ENCODE measurements around the gene SGTA. TPM values are rescaled to one million over a fixed set of nuclear protein-coding genes. Genes with fewer than 3 reads are reported as not detected.
"Not testable (repeated sequence)": the region's sequence is repeated elsewhere in the genome, so short reads cannot be mapped to it uniquely, and the experiment has no call there.

The SGTA gene
- total RNA-seq, 1 donor from 2014 or later: 47.2 TPM

DNA sequence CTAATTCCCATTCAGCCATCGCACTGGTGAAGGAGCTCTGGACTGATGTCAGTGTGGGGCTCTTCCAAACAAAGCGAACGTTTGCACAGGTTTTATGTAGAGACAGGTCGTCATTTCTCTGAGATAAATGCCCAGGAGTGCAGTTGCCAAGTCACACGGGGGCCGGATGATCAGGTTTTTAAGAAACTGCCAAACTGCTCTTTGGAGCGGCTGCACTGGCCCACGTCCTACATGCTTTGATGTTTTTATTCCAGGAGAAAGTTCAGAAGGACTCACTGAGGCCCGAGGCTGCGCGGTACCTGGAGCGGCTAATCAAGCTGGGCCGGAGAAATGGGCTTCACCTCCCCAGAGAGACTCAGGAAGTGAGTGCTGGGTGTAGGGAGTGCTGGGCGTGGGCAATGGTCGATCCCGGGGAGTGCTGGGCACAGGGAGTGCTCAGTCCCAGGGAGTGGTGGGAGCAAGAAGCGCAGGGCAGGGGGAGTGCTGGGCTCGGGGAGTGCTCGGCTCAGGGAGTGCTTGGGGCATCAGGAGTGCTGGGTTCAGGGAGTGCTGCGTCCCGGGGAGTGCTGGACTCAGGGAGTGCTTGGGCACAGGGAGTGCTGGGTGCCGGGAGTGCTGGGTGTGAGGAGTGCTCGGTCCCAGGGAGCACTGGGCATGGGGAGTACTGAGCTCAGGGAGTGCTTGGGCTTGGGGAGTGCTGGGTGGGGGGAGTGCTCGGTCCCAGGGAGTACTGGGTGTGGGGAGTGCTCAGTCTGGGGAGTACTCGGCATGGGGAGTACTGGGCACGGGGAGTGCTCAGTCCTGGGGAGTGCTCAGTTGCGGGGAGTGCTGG lies 13.0 kb upstream of the SGTA start:
- DNase-seq (ENCODE audit: low read depth): no peak

GRCh38 chr19:2793577-2793976 lies 10.5 kb upstream of the SGTA start:
- DNase-seq (ENCODE audit: low read depth): no peak

- DNase-seq (ENCODE audit: low read depth): no peak
Measured at GRCh38 chr19:2793126-2793525, 10.1 kb upstream of the SGTA start.

DNA sequence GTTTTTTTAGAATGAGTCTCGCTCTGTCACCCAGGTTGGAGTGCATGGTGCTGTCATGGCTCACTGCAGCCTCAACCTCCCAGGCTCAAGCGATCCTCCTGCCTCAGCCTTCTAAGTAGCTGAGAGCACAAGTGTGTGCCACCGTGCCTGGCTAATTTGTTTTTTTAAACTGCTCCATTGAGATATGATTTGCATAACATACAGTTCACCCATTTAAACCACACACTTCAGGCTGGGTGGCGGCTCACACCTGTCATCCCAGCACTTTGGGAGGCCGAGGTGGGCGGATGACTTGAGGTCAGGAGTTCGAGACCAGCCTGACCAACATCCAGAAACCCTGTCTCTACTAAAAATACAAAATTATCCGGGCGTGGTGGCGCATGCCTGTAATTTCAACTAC lies 9.6 kb upstream of the SGTA start:
- DNase-seq (ENCODE audit: low read depth): not testable (repeated sequence)

DNA sequence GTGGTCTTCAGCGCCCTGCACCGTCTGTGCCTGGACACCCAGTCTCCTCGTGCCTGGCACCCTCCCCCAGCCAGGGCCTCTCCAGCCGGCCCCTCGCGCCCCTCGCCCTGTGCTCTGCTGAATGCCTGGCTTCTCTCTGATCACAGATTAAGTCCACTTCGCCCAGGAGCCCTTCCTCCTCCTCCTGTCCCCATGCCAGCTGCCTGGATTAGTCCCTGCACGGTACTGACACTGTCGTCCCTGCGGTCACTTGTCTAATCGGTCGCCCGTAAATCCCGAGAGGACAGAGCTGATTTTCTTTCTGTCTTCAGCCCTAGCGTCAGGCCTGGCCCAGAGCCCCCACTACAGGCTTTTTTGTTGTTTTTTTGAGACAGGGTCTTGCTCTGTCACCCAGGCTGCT lies 8.8 kb upstream of the SGTA start:
- no peak for DNase-seq (ENCODE audit: low read depth)

DNA sequence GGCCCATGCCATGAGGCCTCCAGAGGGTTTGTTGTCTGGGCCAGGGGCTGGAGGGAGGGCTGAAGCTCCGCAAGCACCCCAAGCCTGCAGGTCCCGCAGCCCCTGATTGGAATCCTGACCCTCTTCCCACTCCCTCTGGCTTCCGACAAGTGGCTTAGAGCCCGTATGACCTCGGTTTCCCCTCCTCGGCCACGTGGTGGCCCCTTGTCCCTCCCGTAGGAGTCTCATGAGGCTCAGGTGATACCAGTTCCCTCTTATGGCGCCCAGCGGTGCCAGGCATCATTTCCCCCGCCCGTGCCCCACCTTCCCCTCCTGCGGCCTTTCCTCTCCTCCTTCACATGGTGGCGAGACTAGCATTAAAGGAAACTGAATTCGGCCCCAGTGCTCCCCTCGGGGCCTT lies 8.4 kb upstream of the SGTA start:
- DNase-seq (ENCODE audit: low read depth): no peak

DNA sequence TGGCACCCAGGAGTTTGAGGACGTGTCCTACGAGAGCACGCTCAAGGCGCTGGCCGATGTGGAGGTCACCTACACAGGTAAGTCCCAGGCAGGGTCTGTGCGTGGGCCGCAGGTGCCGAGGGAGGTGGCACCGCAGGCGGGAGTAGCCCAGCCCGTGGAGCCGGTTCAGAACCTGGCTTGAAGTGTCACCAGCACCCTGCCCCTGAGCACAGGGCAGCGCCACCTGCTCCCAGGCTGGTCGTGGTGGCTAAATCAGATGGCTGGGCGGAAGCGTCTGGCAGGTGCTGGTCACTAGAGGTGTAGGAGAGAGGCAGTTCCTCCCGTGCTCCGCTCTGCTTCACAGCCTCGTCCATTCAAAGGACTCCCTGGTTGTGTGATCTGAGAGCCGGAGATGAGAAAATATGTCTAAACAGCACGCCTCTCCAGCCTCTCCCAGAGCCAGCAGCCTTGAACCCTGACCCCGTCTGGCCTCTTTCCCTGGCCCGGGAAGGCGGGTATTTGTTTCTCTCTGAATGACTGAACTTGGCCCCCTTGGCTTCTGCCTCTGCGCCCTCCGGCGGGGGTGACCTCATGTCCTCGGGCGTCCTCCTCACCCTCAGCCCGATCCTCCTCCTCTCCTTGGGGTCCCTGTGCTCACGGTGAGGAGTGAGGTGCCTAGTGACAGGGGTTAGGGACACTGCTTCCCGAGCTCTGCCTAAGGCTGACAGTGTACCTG lies 7.6 kb upstream of the SGTA start:
- DNase-seq (ENCODE audit: low read depth): no peak

GRCh38 chr19:2790194-2790556 lies 7.1 kb upstream of the SGTA start:
- DNase-seq (ENCODE audit: low read depth): no peak

GRCh38 chr19:2788237-2788636 lies 5.2 kb upstream of the SGTA start:
- DNase-seq (ENCODE audit: low read depth): no peak

DNA sequence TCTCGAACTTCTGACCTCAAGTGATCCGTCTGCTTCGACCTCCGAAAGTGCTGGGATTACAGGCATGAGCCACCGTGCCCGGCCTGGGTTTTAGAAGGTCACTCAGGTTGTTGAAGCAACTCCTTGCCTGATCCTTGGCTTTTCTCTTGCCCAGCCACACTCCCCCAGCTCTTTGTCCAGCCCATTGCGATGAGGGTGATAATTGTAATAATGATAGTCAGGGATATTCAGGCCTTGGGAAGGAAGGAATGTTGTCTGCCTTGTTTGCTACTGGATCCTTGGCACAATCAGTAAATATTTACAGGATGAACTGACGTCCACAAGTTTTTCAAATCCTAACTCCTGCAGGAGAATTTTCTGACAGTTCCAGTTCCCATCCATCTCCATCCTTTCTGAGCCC lies 4.0 kb upstream of the SGTA start:
- no peak for DNase-seq (ENCODE audit: low read depth)

GRCh38 chr19:2785244-2785997 lies 2.3 kb upstream of the SGTA start, which contains the start of gene THOP1:
THOP1 (plus strand) TSS chr19:2785503; CDS start chr19:2785663, 160 bp downstream.
- peak; percentile 95 for DNase-seq (ENCODE audit: low read depth)

GRCh38 chr19:2783781-2784145 lies 690 bp upstream of the SGTA start:
- DNase-seq (ENCODE audit: low read depth): no peak

DNA sequence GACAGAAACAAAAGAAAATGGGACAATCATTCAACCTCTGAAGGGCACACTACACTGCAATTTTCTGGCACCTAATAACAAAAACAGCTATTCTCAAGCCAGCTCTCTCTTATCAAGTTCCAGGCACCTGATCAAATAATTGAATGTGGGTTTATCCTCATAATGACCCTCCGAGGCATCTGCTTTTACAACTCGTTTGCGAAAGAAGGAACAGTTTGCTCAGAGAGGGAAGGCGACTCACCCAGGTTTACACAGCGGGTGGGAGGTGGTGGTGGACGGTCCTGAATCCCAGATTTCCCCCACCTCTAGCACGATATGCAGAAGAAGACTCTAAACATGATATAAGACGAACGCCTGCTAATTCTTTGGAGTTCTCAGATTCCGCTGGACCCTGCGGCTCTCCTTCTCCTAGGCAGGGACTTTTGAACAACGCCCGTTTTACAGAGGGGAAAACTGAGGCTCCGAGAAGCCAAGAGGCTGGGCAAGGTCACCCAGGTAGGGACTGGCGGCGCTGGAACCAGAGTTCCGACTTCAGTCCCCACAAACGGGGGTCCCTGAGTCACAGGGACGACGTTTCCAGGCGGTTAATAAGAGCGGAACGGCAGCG lies 641 bp downstream of the SGTA start:
- DNase-seq (ENCODE audit: low read depth): no peak

GRCh38 chr19:2780284-2780683 lies 2.8 kb downstream of the SGTA start:
- no peak for DNase-seq (ENCODE audit: low read depth)

- no peak for DNase-seq (ENCODE audit: low read depth)
Measured at GRCh38 chr19:2779121-2779740, 3.8 kb downstream of the SGTA start.

- no peak for DNase-seq (ENCODE audit: low read depth)
Measured at GRCh38 chr19:2777952-2778683, 5.0 kb downstream of the SGTA start.

GRCh38 chr19:2775556-2776430 lies 7.3 kb downstream of the SGTA start:
- peak; percentile 62 for DNase-seq (ENCODE audit: low read depth)

GRCh38 chr19:2774953-2775555 lies 8.0 kb downstream of the SGTA start:
- no peak for DNase-seq (ENCODE audit: low read depth)

DNA sequence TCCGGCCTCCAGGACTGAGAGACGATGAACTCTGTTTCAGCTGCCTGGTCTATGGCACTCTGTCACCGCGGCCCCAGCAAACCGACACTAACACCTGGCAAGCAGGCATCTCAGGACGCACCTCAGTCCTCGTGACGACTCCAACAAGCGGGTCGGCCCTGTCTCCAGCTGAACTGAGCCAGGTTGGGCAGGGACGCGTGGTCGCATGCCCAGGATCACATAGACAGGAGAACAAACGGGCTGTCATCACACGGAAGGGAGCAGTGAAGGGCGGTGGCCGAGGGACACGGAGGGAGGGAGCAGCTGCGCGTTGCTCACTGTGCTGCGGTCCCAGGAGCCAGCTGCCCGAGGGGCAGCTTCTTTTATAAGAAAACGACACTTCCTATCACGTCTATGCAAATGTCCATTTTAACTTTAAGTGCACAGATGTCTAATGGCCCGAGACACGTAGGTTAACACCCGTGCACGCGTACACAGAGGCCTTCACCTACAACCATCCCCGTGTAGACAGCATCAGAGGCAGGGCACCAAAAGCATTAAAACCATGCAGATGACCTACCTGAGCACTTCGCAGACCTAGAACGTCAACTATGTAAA lies 8.9 kb downstream of the SGTA start:
- no peak for DNase-seq (ENCODE audit: low read depth)

Data from renal cortical epithelial cell (primary cell).